ENCODE results near the gene ZNF177.

- TF ChIP-seq, protein P1, sequence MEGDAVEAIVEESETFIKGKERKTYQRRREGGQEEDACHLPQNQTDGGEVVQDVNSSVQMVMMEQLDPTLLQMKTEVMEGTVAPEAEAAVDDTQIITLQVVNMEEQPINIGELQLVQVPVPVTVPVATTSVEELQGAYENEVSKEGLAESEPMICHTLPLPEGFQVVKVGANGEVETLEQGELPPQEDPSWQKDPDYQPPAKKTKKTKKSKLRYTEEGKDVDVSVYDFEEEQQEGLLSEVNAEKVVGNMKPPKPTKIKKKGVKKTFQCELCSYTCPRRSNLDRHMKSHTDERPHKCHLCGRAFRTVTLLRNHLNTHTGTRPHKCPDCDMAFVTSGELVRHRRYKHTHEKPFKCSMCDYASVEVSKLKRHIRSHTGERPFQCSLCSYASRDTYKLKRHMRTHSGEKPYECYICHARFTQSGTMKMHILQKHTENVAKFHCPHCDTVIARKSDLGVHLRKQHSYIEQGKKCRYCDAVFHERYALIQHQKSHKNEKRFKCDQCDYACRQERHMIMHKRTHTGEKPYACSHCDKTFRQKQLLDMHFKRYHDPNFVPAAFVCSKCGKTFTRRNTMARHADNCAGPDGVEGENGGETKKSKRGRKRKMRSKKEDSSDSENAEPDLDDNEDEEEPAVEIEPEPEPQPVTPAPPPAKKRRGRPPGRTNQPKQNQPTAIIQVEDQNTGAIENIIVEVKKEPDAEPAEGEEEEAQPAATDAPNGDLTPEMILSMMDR (IDR thresholded peaks at IDR 0.05; ENCODE audit: low read depth, low read length) = no peak
- TF ChIP-seq POLR2A (IDR thresholded peaks at IDR 0.05; ENCODE audit: extremely low read depth, insufficient read length) (no peak), MYC (IDR thresholded peaks at IDR 0.05; ENCODE audit: low read depth, low read length) (no peak)
These were observed 8.2 kb downstream of the ZNF177 start for GRCh38 chr19:9370738-9371619.
